ENCODE measurements around the gene GABRG3. TPM values are rescaled to one million over a fixed set of nuclear protein-coding genes. Genes with fewer than 3 reads are reported as not detected.

Gene GABRG3
- total RNA-seq, 2 experiments from 2014 or later, result not detected

DNA sequence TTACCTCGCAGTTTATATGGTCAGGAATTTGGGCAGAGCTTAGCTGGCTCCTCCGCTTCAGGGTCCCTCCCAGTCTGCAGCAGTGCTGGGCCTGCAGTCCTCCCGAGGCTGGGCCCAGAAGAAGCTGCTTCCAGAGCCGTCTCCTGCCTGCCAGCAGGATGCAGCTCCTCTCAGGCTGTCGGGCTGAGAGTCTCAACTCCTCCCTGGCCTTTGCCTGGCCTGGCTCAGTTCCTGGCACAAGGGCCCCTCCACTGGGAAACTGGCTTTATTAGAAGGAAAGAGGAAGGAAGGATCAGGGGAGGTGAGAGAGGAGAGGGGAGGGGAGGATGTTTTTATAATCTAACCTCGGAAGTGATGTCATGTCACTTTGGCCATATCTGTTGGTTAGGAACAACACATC lies 72.8 kb downstream of the GABRG3 start:
- H3K27me3 Mint-ChIP-seq, result no peaks in the 10 kb centered on the region
- no peaks in the 10 kb centered on the region for H3K4me1 Mint-ChIP-seq (ENCODE audit: low read depth)
- no peaks in the 10 kb centered on the region for H3K9me3 Mint-ChIP-seq
- H3K36me3 Mint-ChIP-seq (ENCODE audit: low read depth), result no peaks in the 10 kb centered on the region
- POLR2A ChIA-PET, result no interaction called here
- no peak overlapping the region for H3K27ac Mint-ChIP-seq
- ATAC-seq, result no peak
- TF ChIP-seq, protein P1, sequence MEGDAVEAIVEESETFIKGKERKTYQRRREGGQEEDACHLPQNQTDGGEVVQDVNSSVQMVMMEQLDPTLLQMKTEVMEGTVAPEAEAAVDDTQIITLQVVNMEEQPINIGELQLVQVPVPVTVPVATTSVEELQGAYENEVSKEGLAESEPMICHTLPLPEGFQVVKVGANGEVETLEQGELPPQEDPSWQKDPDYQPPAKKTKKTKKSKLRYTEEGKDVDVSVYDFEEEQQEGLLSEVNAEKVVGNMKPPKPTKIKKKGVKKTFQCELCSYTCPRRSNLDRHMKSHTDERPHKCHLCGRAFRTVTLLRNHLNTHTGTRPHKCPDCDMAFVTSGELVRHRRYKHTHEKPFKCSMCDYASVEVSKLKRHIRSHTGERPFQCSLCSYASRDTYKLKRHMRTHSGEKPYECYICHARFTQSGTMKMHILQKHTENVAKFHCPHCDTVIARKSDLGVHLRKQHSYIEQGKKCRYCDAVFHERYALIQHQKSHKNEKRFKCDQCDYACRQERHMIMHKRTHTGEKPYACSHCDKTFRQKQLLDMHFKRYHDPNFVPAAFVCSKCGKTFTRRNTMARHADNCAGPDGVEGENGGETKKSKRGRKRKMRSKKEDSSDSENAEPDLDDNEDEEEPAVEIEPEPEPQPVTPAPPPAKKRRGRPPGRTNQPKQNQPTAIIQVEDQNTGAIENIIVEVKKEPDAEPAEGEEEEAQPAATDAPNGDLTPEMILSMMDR (IDR thresholded peaks at IDR 0.05), result no peak
- intact Hi-C loops (cut with micrococcal nuclease), result no loop called here
- DNase-seq, result no peak
- no peak overlapping the region for H3K4me3 Mint-ChIP-seq
- CTCF ChIA-PET, result no interaction called here

DNA sequence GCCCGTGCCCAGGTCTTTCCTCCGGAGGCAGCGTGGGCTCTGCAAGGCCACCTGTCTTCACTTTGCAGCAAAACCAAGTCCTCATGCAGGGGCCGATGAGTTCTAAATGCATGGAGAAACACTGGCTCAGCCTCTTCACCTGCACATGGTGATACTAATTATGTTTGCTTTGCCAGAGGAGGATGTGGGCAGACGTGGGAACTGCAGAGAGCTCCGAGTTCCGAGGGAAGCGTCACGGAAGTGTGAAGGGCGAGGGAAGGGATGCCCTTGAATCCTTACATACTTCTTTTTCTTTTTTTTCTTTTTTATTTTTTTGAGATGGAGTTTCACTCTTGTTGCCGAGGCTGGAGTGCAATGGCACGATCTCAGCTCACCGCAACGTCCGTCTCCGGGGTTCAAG lies 74.8 kb downstream of the GABRG3 start:
- DNase-seq, result no peak
- no peaks in the 10 kb centered on the region for H3K36me3 Mint-ChIP-seq (ENCODE audit: low read depth)
- no peak for ATAC-seq
- H3K27me3 Mint-ChIP-seq, result no peaks in the 10 kb centered on the region
- intact Hi-C loops (cut with micrococcal nuclease), result no loop called here
- H3K9me3 Mint-ChIP-seq, result no peaks in the 10 kb centered on the region
- no peaks in the 10 kb centered on the region for H3K4me1 Mint-ChIP-seq (ENCODE audit: low read depth)
- no peak overlapping the region for H3K27ac Mint-ChIP-seq
- H3K4me3 Mint-ChIP-seq, result no peak overlapping the region
- CTCF ChIA-PET, result no interaction called here
- TF ChIP-seq, protein P1 (IDR thresholded peaks at IDR 0.05), result no peak
- POLR2A ChIA-PET, result no interaction called here

DNA sequence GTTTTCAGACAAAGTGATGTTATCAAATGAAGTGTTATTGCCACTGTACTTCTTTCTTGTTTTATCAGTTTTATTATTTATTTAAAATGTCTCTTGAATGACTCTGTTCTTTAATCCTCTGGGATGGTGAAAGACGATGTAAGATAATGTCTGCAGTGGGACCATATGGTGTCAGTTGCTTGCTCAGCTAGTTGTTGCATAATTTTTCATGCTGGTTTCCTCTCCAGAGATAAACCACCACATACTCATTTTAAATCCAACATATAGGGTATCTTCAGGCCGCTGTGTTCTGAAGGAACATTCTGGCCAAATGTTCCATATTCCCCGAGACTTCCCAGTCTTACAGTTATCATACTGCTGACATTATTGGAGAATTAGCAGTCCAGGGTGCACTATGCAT lies 75.9 kb downstream of the GABRG3 start:
- no peaks in the 10 kb centered on the region for H3K9me3 Mint-ChIP-seq
- H3K4me3 Mint-ChIP-seq, result no peak overlapping the region
- DNase-seq (no peak), ATAC-seq (no peak)
- no peak overlapping the region for H3K27ac Mint-ChIP-seq
- POLR2A ChIA-PET, result no interaction called here
- H3K27me3 Mint-ChIP-seq, result no peaks in the 10 kb centered on the region
- TF ChIP-seq, protein P1 (IDR thresholded peaks at IDR 0.05), result no peak
- no peaks in the 10 kb centered on the region for H3K4me1 Mint-ChIP-seq (ENCODE audit: low read depth)
- CTCF ChIA-PET, result no interaction called here
- H3K36me3 Mint-ChIP-seq (ENCODE audit: low read depth), result no peaks in the 10 kb centered on the region
- intact Hi-C loops (cut with micrococcal nuclease), result no loop called here

DNA sequence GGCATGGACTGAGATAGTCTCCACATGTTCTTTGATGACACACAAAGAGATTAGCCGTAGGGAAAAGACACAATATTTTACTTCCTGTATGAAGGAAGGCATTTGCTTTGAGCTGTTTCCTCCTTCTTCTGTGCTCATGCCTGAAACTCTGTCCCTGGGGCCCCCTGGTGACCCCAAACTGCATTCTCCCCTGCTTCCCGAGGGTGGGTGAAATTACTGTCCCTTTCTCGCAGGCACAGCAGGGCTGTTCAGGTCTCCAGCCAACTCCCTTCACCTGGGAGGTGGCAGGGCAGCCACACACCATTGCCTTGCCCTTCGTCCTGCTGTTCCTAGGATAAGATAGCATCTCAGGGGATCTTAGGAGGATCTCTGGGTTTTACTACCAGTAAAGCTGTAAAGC lies 79.2 kb downstream of the GABRG3 start:
- DNase-seq (no peak), ATAC-seq (no peak)
- TF ChIP-seq, protein P1 (IDR thresholded peaks at IDR 0.05), result no peak
- ChIA-PET CTCF (interaction anchor here (0.7 kb wide), 1 partner anchor 10 kb away, joined by 3 read pairs; no protein-coding TSS in a partner anchor), POLR2A (no interaction called here)
- no peaks in the 10 kb centered on the region for H3K36me3 Mint-ChIP-seq (ENCODE audit: low read depth)
- intact Hi-C loops (cut with micrococcal nuclease), result no loop called here
- no peaks in the 10 kb centered on the region for H3K27me3 Mint-ChIP-seq
- H3K9me3 Mint-ChIP-seq, result no peaks in the 10 kb centered on the region
- no peaks in the 10 kb centered on the region for H3K4me1 Mint-ChIP-seq (ENCODE audit: low read depth)
- no peak overlapping the region for H3K4me3 Mint-ChIP-seq
- no peak overlapping the region for H3K27ac Mint-ChIP-seq

DNA sequence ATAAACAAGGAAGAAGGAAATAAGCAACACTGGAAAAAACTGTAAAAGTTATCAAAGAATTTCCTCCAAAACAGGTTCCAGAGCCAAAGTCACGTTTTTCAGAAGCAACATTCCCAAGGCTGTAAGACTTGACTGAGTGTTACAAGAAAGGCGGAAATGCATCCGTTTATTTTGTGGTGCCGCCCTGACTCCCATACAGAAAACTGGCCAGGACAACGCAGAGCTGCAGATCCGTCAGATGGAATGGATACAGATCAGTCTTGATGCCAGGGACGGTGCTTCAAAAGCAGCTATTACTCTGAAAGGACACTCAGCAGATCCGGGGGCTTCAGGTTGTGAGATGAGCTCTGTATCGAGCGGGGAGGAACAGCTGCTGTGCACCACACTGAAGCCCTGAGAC lies 83.4 kb downstream of the GABRG3 start:
- TF ChIP-seq, protein P1 (IDR thresholded peaks at IDR 0.05), result no peak
- DNase-seq (no peak), ATAC-seq (no peak)
- no peak overlapping the region for H3K4me3 Mint-ChIP-seq
- no peaks in the 10 kb centered on the region for H3K27me3 Mint-ChIP-seq
- no peak overlapping the region for H3K27ac Mint-ChIP-seq
- ChIA-PET POLR2A (no interaction called here), CTCF (no interaction called here)
- no peaks in the 10 kb centered on the region for H3K36me3 Mint-ChIP-seq (ENCODE audit: low read depth)
- no peaks in the 10 kb centered on the region for H3K9me3 Mint-ChIP-seq
- intact Hi-C loops (cut with micrococcal nuclease), result no loop called here
- H3K4me1 Mint-ChIP-seq (ENCODE audit: low read depth), result no peaks in the 10 kb centered on the region

All from activated CD8-positive, alpha-beta T cell treated with anti-CD3 and anti-CD28 coated beads for 36 hours (primary cell).